NCI-H2196 (cell line): ENCODE results near the gene KIF18B.

Experiments used
- DNase-seq: peaks from one replicate; lab custom pipeline; 2025; ENCODE audit not compliant: unreplicated experiment; lab: John Stamatoyannopoulos, UW

Gene KIF18B

GRCh38 chr17:44921122-44921882 lies 26.3 kb downstream of the KIF18B start:
- no peak for DNase-seq

DNA sequence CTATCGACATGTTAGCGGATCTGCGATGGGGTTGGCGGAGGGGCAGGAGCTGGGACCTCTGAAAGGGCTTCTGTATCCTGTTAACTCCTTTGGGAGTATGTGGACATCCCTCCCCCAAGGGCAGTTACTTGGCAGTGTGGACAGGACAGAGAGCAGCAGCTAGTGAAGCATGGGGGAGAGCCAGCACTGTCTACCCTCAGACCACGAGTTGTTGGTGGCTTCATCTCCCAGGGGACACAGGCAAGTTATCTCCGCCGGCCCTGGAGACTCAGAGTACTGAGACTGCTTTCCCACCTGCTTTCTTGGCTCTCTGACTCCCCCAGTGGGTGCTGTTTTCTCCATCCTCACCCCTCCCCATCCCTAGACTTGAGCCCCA lies 27.0 kb downstream of the KIF18B start:
- no peak for DNase-seq

- DNase-seq = peak; percentile 85
Observed at GRCh38 chr17:44919885-44920564, 27.5 kb downstream of the KIF18B start.

DNA sequence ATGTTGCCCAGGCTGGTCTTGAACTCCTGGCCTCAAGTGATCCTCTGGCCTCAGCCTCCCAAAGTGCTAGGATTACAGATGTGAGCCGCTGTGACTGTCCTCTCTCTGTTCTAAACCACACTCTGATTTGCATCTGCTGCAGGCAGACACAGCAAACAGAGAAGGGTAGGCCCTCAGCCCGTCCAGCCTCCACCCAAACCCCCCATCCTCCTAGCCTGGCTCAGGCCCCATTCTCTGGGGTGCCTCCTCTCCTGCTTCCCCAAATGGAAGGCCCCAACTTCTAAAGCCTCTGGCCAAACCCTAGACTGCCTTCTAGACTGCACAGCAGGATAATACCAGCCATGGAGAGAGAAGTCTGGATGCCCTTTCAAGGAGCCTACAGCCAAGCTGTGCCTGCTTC lies 28.2 kb downstream of the KIF18B start:
- DNase-seq = no peak

DNA sequence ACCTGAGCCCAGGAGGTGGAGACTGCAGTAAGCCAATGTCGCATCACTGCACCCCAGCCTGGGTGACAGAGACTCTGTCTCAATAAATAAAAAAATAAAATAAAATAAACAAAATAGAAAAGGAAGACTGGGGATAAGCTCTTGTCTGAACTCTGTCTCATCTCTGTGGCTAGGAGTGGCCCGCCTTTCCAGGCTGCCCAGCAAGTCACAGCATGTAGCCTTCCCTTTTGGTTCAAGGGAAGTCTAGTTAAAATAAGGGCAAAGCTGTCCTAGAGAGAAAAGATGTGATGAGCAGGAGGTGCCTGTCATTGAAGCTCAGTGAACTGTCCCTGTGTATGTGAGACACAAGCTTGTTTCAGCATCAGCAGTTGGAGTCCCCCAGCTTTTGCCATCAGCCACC lies 29.6 kb downstream of the KIF18B start:
- DNase-seq = no peak

DNA sequence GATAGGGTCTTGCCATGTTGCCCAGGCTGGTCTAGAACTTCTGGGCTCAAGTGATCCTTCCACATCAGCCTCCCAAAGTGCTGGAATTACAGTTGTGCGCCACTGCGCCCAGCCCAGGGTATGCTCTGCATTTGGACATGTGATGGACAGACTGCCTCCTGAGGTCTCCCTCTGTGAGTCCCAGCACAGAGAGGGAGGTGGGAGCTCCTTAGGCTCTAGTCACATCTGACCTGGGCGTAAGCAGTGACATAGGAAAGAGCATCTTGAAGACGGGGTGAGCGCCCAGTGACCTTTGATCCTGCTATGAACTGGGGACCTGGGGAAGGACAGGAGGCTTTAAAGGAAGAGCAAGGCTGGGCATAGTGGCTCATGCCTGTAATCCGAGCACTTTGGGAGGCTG lies 30.1 kb downstream of the KIF18B start:
- DNase-seq = no peak

- DNase-seq = no peak
Observed at GRCh38 chr17:44916781-44917241, 30.8 kb downstream of the KIF18B start.

DNA sequence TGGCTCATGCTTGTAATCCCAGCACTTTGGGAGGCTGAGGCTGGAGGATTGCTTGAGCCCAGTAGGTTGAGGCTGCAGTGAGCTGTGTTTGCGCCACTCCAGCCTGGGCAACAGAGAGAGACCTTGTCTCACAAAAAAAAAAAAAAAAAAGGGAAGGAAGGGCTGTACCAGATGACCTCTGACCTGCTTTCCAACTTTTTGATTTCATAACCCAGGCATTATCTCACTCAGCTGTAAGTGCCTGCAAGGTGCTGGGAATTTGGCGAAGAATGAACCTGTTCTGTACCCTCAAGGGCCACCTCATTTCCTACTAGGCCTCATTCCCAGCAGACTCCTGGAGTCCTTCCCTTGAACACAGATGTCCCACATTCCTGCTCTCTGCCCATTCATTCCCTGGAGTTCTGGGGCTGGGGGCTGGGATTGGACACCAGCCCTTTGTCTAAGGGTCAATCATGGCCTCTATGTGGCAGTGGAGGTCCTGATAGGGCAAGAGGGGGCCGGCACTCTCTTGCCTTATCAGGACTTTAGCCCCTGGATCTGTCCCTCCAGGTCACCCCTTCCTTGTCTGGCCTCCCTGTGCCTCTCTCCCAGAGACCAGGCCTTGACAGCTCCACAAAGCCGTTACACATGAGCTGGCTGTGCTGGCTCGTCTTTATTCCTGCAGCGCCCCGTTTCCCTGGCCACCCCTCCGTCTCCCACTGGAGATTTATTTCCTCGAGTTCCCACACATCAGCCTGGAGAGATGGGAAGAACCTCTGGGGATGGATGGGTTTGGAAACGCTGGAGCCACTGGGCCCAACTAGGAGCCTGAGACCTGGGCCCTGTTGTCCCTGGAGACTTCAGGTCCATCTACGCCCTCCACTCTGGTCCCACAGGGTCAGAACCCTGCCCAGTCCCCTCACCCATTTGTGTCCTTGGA lies 31.5 kb downstream of the KIF18B start:
- DNase-seq = no peak

- no peak for DNase-seq
Observed at GRCh38 chr17:44915321-44915726, 32.2 kb downstream of the KIF18B start, which contains the start of gene GFAP. TSS of gene GFAP (minus strand) at chr17:44915500. CDS start at chr17:44915486, 14 bp downstream.

DNA sequence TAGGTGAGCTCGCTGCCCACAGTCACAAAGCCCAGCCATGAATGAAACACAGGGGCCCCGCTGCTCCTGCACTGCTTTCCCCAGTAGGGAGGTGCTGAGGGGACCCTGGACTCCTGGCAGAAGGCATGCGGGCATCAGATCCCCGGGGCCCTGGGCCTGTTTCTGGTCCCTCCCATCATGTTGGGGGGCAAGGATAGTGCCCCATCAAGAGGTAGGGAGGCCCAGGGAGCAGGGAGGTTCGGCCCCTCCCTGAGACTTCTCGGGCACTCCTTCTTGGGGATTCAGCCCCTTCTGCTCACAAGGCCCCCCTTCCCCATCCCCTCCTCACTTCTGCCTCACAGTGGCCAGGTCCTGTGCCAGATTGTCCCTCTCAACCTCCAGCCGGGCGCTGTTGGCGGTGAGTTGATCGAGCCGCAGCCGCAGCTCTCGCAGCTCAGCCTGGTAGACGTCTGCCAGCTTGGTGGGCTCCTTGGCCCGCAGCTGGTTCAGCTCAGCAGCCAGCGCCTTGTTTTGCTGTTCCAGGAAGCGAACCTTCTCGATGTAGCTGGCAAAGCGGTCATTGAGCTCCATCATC lies 32.8 kb downstream of the KIF18B start:
- no peak for DNase-seq

DNA sequence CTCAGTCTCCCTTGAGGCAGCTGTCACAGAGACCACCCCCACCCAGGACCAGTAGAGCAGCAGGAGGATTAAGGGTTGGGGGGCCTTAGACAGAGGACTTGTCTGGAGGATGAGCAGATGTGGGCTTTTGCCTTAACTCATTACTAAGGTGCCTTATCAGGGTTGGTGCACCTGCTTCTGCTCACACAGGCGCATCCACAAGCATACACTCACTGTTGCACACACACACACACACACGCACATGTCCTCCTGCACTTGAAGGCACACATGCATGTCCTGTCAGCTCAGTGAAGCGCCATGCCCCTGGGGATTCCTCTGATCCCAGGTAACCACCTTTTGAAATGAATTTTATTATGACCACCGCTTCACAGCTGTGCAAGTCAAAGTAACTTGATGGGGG lies 33.4 kb downstream of the KIF18B start:
- DNase-seq = no peak

DNA sequence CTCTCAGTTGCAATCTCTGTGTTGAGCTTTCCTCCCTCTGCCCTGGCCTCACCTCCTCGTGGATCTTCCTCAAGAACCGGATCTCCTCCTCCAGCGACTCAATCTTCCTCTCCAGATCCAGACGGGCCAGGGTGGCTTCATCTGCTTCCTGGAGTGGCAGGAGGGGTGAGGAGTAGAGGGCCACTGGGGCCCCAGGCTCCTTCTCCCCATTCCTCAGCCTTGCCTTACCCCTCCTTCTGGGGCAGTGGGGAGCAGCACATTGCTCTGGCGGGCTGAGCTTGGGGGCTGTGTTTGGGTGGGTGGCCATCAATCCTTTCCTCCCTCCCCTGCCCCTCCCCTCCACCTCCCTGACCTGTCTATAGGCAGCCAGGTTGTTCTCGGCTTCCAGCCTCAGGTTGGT lies 33.9 kb downstream of the KIF18B start:
- no peak for DNase-seq

DNA sequence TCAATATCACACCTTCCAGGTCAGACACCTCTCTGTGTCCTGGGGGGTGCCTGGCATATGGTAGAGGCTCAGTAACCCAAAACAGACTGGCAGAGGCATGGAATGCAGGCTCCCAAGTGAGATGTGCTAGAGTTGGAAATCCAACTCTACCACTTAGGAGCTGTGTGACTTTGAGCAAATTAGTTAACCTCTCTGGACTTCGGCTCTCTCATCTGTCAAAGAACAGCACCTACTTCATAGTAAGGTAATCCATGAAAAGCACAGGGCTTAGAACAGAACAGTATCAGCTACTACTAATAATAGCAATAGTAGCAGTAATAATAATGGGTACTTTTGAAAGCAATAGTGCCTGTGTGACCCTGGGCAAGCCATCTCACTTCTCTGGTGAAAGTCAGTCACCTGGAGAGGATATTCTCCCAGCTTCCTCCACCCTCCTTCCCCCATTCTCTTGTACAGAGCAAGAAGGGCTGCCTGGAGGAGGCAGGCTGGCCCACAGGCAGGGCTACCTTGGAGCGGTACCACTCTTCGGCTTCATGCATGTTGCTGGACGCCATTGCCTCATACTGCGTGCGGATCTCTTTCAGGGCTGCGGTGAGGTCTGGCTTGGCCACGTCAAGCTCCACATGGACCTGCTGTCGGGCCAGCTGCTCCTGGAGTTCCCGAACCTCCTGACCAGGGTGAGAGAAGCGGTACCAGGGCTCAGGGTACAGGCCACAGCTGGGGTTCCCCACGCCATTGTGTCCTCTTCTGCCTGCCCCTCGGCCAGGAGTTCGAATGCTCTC lies 34.6 kb downstream of the KIF18B start:
- DNase-seq = no peak

- DNase-seq = peak; percentile 14
Observed at GRCh38 chr17:44911133-44912001, 36.2 kb downstream of the KIF18B start.

DNA sequence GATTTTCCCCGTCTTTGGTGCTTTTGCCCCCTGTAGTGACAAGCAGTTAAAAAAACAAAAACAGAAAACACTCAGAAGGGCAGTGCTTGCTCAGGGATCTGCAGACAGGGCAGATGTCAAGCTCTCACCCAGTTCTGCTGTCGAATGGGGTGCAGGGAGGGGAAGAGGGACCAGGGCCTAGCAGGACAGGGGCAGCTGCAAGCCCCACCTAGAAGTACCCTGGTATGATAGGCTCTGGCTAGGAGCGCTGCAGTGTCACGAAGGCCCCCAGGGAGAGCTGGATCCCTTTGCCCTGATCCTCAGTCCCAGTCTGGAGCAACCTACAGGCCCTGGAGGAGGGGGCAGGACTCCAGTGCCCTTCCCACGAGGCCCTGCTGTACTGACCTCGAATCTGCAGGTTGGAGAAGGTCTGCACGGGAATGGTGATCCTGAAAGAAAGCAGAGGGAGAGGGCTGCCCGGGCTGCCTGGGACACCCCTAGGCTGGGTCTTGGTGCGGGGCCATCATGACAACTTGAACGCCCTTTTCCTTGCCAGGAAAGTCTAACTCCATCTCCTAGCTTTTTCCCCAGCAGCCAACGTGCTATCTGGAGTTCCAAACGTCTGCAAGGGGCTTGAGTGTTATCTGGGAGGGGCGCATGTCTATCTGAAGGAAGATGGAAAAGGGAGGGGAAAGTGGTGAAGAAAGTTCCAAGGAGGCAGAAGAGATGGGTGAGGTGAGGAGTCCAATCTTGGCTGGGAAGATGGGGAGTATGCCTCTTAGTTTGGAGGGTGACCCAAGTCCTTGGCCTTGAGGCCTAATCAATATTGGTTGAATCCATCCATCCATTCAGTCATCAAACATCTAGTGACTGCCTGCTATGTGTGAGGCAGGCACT lies 37.1 kb downstream of the KIF18B start:
- DNase-seq = no peak

GRCh38 chr17:44909681-44910144 lies 37.9 kb downstream of the KIF18B start:
- DNase-seq = no peak

GRCh38 chr17:44908761-44909326 lies 38.7 kb downstream of the KIF18B start:
- no peak for DNase-seq
